ENCODE measurements around the gene MPC1L.

- TF ChIP-seq CTCF (IDR thresholded peaks at IDR 0.05) (no peak), POLR2A (IDR thresholded peaks at IDR 0.05) (no peak)
These were observed 43.2 kb upstream of the MPC1L start for GRCh38 chrX:40579900-40580536.
